Peyer's patch (tissue), 4 donors: Measurements from ENCODE around the gene MRPL19. TPM values are rescaled to one million over a fixed set of nuclear protein-coding genes. Genes with fewer than 3 reads are reported as not detected.

Experiments used
- DNase-seq, 3 donors: peaks; one replicate each; pipeline ENCODE4 v3.0.0-alpha.2; 2017 to 2019
- H3K27ac ChIP-seq, 4 donors: fragments of 200-600 bp; sonication (generic); one replicate each; pipeline ENCODE4 v1.5.1; 2016 to 2019
- H3K27me3 ChIP-seq, 2 donors: fragments of 200-600 bp; sonication (generic); one replicate each; pipeline ENCODE4 v1.5.1; 2019
- H3K36me3 ChIP-seq, 3 donors: fragments of 200-600 bp; sonication (generic); one replicate each; pipeline ENCODE4 v1.5.1; 2016 to 2019
- H3K4me1 ChIP-seq, 4 donors: fragments of 200-600 bp; sonication (generic); one replicate each; pipeline ENCODE4 v1.5.1; 2016 to 2019
- H3K4me3 ChIP-seq, 4 donors: fragments of 200-600 bp; sonication (generic); 1 replicate in 3 of 4; 2 replicates in 1 of 4; pipeline ENCODE4 v1.5.1; 2016 to 2019; ENCODE audit warnings: mild to moderate bottlenecking in 1 of 4
- H3K9me3 ChIP-seq, 4 donors: fragments of 200-600 bp; sonication (generic); one replicate each; pipeline ENCODE4 v1.5.1; 2016 to 2019; ENCODE audit warnings: mild to moderate bottlenecking in 1 of 4
- POLR2A ChIP-seq, 2 donors: fragments of 450-650 bp; IDR thresholded peaks; one replicate each; pipeline ENCODE4 v1.5.1; 2017; ENCODE audit warnings: antibody characterized with exemption in 2 of 2, mild to moderate bottlenecking in 2 of 2, moderate library complexity in 2 of 2
- total RNA-seq, 4 donors: library from RNA; depleted of rRNA; stranded (reverse); fragments of >200 nt; gene quantifications; one replicate each; pipeline ENCODE4 v1.1.0, GENCODE V29; 2016
- TF ChIP-seq, protein P1 (sequence below), 6 experiments: fragments of 450-650 bp in 4 of 6; fragments of 200-600 bp in 2 of 6; sonication (generic) in 1 of 6; IDR thresholded peaks; one replicate each; pipeline ENCODE4 v1.5.1; 2017 to 2019; ENCODE audit warnings: antibody characterized with exemption in 6 of 6, mild to moderate bottlenecking in 3 of 6, moderate library complexity in 1 of 6

Gene MRPL19
- total RNA-seq, 4 donors from 2014 or later = 20.6 to 61.1 (median 26.8) TPM

DNA sequence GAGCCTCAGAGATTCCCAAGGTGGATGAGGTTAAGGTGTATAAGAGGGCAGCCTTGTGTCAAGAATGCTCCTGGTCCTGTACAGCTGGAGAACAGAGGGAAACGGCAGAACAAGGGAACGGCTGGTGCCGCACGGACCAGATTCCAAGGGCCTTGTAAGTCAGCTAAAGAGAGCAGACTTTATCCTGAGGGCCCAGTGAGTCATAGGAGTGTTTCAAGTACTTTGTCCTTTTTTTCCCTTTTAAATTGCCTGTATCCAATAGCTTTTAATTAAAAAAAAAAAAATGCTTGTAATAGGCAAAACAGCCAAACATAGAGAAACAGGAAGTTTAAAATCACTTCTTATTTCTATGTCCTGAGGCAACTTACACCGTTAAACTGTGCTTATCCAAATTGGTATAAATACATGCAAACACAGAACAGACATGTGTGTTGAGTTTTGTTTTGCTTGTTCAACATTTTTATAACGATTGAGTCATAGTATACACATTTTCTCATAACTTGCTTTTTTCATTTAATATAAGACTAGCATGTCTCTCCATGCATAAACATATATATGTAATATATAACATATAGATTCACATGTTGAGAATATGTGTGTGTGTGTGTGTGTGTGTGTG lies 43.8 kb upstream of the MRPL19 start:
- H3K4me1 ChIP-seq = peaks cover 0 to 22% (median 3%) of the 10 kb centered on the region in 4 donors
- no peaks in the 10 kb centered on the region for H3K9me3 ChIP-seq
- DNase-seq = peak in 2 of 3 donors; percentile 64 to 85
- H3K36me3 ChIP-seq = no peaks in the 10 kb centered on the region
- peak overlapping the region in 3 of 4 donors; percentile 5 to 71 (median 22) for H3K27ac ChIP-seq
- H3K27me3 ChIP-seq = no peaks in the 10 kb centered on the region
- TF ChIP-seq, protein P1, sequence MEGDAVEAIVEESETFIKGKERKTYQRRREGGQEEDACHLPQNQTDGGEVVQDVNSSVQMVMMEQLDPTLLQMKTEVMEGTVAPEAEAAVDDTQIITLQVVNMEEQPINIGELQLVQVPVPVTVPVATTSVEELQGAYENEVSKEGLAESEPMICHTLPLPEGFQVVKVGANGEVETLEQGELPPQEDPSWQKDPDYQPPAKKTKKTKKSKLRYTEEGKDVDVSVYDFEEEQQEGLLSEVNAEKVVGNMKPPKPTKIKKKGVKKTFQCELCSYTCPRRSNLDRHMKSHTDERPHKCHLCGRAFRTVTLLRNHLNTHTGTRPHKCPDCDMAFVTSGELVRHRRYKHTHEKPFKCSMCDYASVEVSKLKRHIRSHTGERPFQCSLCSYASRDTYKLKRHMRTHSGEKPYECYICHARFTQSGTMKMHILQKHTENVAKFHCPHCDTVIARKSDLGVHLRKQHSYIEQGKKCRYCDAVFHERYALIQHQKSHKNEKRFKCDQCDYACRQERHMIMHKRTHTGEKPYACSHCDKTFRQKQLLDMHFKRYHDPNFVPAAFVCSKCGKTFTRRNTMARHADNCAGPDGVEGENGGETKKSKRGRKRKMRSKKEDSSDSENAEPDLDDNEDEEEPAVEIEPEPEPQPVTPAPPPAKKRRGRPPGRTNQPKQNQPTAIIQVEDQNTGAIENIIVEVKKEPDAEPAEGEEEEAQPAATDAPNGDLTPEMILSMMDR (IDR thresholded peaks at IDR 0.05) = peak in 1 of 6 experiments; percentile 4
- TF ChIP-seq POLR2A (IDR thresholded peaks at IDR 0.05) = no peak
- no peak overlapping the region for H3K4me3 ChIP-seq

DNA sequence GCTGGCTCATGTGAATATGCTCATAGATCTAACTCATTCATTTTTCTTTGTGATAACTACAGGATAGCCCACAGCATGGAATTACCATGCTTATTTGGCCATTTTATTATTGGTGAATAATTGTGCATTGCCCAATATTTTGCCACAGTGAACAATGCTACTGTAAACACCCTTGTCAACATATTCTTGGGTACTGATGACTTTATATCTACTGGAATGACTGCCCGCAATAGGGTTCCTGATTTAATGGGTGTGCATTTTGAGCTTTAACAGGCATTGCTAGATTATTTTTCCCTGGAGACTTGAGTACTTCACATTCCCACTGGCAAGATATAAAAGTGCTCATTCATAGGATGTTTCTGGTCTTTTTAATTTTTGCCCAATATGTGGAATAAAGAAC lies 43.1 kb upstream of the MRPL19 start:
- no peaks in the 10 kb centered on the region for H3K27me3 ChIP-seq
- peaks cover 0 to 25% (median 3%) of the 10 kb centered on the region in 4 donors for H3K4me1 ChIP-seq
- no peaks in the 10 kb centered on the region for H3K9me3 ChIP-seq
- no peaks in the 10 kb centered on the region for H3K36me3 ChIP-seq
- H3K4me3 ChIP-seq = no peak overlapping the region
- no peak for DNase-seq
- TF ChIP-seq POLR2A (IDR thresholded peaks at IDR 0.05) = no peak
- TF ChIP-seq, protein P1 (IDR thresholded peaks at IDR 0.05) = no peak
- H3K27ac ChIP-seq = peak overlapping the region in 1 of 4 donors; percentile 44

DNA sequence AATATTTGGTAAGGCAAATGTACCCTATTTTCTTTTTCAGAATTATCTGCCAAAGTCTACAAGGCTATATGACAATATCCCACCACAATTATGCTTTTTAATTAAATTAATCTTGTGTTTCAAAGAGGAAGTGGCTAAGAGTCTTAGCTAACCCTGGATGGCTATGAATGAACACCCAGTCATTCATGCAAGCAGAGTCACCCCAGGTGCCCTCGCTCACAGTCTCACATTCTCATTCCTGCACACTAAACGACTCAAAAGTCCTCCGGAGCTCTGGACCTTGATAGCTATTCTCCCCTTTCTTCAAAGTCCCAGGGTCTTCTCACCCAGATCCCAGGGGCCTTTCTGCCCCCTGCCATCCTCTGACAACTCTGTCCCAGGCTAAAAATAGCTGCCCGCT lies 42.1 kb upstream of the MRPL19 start:
- DNase-seq = no peak
- Histone ChIP-seq H3K4me3 (no peak overlapping the region), H3K4me1 (peaks cover 0 to 31% (median 5%) of the 10 kb centered on the region in 4 donors), H3K27ac (no peak overlapping the region), H3K27me3 (no peaks in the 10 kb centered on the region), H3K9me3 (no peaks in the 10 kb centered on the region), H3K36me3 (no peaks in the 10 kb centered on the region)
- TF ChIP-seq, protein P1 (IDR thresholded peaks at IDR 0.05) = no peak
- no peak for TF ChIP-seq POLR2A (IDR thresholded peaks at IDR 0.05)

DNA sequence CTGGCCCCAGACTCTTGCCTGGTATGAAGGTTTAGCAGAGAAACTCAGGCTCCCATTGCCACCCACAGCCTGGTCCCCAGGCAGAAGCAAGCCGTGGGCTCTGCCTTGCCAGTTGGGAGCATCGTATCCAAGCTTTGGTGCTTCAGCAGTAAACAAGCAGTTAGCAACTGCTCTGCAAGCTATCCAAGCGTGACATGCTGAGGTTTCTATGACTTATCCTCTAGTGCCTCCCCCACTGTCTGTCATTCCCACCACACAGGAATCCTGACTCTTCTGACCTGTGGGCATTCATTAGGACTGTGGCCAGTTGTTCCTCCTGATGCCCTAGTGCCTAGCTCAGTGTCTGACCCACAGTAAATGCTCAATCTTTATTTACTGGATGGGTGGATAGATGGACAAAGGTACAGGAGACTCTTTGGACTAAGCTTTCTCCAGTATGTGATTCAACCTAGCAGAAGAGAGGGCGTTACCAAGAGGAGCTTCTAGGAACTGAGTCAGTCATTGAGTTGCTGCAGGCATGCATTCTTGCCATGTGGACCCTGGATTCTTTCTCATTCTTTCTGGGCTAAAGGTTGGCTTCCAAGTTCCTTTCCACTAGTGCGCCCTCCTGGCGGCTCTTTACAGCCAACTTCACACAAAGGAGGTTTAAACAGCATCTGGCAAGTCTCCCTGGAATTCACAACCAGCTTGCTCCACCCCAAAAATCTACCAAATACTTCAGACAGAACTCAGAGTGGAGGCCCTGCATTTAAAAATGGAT lies 40.6 kb upstream of the MRPL19 start:
- Histone ChIP-seq H3K9me3 (no peaks in the 10 kb centered on the region), H3K27ac (peak overlapping the region in 2 of 4 donors; percentile 1 to 72), H3K27me3 (no peaks in the 10 kb centered on the region), H3K4me3 (no peak overlapping the region), H3K4me1 (peaks cover 0 to 23% (median 5%) of the 10 kb centered on the region in 4 donors), H3K36me3 (no peaks in the 10 kb centered on the region)
- no peak for TF ChIP-seq POLR2A (IDR thresholded peaks at IDR 0.05)
- TF ChIP-seq, protein P1 (IDR thresholded peaks at IDR 0.05) = no peak
- DNase-seq = peak in 1 of 3 donors; percentile 58

DNA sequence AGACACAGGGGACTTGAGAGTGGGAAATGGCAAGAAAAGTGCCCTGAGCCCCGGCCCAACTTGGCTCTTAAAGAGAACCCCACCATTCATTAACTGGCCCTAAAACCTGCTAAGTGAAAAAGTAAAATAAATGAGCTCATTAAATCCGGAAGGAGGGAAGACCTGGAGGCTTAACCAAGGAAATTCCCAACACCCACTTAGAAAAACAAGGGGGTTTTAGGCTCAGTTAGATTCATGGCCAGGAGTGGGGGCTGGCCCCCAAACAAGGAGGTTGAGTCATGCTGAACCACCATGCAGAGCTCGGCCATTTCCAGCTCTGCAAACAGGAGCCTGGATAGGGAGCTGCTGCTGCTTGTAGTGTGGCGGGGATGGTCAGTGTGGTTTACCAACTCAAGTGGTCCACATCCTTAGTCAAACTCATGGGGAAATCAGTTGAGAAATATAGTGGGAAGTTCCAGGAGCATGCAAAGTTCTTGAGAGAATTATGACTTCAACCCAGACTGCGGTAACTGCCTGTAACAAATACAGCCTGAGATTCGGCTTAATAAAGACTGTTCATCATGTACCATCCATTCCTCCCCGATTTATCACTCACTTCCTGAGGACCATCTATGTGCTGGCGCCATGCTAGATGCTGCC lies 39.7 kb upstream of the MRPL19 start:
- H3K27ac ChIP-seq = peak overlapping the region in 2 of 4 donors; percentile 1 to 36
- no peaks in the 10 kb centered on the region for H3K36me3 ChIP-seq
- H3K27me3 ChIP-seq = no peaks in the 10 kb centered on the region
- no peak for DNase-seq
- no peak for TF ChIP-seq POLR2A (IDR thresholded peaks at IDR 0.05)
- TF ChIP-seq, protein P1 (IDR thresholded peaks at IDR 0.05) = no peak
- peaks cover 0 to 23% (median 5%) of the 10 kb centered on the region in 4 donors for H3K4me1 ChIP-seq
- no peak overlapping the region for H3K4me3 ChIP-seq
- H3K9me3 ChIP-seq = no peaks in the 10 kb centered on the region
